Stimulated activated naive CD4-positive, alpha-beta T cell treated with Interleukin-2 at 50 U/mL for 16 hours (primary cell): ENCODE results near the gene CHST14.

Experiments
- DNase-seq: peaks from one replicate; lab custom pipeline; 2025; lab: John Stamatoyannopoulos, UW

The CHST14 gene

DNA sequence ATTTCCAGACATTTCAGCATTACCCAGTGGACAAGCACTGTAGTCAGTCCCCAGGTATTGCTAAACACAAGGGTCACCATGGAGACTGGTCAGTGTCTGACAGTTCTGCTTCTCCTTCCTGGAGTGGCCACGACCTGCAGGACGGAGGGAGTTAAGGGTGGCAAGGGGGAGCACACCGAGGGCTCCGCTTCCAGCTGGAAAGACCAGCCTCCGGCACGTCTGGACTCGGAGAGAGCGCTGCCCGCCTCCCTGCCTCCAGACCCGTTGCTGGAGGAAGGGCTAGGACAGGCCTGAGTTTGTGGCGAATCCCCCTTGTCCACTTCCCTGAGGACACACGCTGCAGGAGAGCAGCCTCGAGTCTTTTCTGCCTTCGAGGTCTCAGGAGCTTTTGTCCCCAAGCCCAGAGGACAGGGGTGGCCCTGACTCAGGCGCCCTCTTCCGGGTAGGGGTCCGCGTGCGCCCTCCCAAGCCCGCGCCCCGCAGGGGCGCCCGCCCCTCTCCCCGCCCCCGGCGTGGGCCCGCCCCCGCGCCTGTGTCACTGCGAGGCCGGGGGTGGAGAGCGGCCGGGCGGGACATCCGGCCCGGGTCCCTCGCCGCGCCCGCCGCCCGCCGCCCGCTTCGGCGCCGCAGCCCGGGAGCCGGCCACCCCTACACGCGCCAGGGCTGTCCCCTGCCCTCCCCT is at the start of gene CHST14:
Gene CHST14 (plus strand): TSS at position 562 of the 682 bp plus-strand sequence. CDS start 230 bp downstream, outside the sequence.
- DNase-seq = peak; percentile 45

DNA sequence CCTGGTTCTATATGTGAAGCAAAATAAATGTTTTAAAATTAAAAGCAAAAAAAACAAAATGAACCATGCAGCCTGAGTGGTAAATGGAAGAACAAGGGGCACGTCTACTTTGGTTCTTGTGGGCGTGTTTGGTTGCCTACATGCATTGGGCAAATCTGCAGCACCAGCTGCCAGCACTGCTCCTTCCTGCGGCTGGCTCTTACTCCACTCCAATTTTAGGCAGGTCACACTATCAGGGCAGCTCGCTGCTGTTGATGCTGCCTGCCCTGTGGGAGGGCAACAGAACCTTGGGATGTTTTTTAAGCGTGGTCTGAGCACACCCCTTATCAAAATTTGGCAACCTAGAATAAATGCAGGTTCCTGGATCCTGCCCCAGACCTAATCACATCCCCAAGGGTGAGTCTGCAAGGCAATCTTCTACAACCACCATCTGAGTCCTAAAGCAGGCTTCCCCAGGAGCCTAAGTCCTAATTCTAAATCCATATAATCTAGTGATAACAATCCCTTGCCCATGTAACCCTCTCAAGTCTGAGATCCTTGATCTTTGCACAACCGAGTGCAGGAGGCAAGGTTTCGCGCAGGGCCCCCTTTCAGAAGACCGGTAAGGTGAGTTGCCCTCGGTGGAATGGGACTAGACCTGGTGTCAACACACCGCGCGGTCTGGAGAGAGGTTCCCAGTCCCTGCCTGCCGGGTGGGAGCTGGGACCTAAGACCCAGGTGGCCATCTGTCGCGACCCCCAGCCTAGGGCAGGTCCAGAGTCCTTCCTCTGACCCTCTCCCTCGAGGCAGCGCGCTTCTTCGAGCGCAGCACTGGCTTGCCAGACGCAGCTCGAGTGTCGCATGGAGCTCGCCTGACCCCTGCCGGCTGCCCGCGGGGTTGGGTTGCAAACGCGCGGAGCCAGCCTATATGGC is 49.3 kb upstream of the CHST14 start:
- DNase-seq = peak; percentile 72

DNA sequence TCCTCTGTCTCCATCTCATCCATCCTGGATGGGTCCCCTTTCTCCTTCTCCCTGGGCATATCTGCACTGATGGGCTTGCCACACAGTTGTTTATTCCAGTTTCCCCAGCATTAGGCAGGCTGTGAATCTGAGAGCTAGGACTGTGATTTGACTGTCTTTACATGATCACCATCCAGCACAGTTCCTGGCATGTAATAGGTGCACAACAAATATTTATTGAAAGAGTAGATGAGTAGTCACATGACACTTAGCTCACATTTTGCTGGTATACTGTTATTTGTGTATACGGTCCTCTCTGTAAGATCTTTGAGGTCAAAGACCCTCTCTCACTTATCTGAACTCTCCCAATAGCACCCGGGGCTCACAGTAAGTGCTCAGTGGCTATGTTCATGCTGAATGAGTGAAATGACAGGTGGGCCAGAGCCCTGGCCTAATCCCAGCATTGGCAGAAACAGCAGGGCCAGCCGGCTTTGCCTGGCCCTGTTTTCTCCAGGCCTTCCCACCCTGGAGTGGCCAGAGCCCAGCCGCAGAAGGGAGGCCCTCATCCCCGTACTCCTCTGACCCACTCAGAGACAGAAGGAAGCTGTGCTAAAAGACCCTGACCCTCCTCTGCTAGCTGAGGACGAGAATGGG is 46.2 kb upstream of the CHST14 start:
- DNase-seq = no peak

DNA sequence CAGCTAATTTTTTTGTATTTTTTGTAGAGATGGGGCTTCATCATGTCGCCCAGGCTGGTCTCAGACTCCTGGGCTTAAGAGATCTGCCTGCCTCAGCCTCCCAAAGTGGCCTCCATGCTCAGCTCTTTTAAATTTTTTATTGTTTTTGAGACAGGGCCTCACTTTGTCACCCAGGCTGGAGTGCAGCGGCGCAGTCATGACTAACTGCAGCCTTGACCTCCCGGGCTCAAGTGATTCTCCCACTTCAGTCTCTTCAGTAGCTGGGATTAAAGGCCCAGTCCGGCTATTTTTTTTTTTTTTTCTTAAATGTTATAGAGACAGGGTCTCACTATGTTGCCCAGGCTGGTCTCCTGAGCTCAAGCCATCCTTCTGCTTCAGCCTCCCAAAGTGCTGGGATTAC is 45.1 kb upstream of the CHST14 start:
- DNase-seq = no peak

DNA sequence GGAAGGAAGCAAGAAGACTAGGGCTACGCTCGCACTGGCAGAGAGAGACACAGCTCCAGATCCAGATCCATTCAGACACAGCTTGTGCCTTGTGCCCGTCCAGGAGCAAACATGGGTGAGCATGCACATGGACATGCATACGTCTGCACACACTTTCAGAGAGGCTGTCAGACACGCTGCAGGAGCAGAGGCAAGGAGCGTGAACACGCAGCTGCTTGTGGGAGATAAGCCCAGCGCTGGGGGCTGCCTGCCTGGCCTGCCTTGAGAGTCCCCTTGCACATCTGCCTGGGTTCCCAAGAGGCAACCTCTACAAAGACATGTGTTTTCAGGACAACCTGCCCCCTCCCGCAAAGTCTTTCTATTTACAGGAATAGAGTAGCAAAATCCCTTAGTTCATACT is 43.6 kb upstream of the CHST14 start:
- DNase-seq = no peak

DNA sequence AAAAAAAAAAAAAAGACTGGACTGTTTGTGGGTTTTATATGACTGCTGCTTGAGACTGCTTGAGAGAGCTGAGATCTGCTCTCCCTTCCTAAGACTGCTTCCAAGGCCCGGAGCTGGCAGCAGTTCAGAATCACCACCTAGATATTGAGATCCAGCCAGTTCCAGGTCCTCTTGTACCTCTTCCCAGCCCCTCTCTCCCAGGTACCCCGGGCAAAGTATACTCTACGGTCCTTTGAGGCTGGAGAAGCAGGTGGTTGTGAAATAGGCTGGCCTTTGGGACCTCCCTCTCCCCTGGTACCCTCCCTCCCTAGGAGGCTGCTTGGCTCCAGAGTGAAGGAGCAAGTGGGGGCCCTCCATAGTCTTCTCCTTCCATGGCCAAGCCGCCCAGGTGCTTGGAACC is 42.6 kb upstream of the CHST14 start:
- no peak for DNase-seq

- DNase-seq = no peak
Observed at GRCh38 chr15:40429068-40429710, 41.6 kb upstream of the CHST14 start.

DNA sequence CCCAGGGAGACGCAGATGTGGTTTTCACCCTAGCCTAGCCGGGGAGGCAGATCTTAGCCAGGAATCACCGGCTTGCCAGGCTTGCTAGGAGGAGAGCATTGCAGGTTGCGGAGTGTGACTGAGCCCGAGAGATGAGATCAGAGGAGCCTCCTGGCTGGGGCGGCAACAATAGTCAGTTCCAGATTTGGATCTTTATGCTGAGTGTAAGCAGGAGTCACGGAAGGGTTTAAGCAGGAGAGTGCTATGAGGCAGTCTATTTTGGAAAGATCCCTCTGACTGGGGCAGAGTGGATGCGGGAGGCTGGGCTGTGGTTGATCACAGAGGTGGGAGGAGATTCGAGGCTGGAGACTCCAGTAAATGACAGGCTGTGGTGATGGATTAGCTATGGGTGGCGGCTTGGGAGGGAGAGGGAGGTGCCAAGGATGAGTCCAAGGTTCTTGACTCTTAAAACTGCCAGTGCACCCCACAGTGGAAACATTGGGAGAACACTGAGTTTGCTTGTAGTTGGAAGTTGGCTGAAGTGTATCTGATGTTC is 40.4 kb upstream of the CHST14 start:
- no peak for DNase-seq

DNA sequence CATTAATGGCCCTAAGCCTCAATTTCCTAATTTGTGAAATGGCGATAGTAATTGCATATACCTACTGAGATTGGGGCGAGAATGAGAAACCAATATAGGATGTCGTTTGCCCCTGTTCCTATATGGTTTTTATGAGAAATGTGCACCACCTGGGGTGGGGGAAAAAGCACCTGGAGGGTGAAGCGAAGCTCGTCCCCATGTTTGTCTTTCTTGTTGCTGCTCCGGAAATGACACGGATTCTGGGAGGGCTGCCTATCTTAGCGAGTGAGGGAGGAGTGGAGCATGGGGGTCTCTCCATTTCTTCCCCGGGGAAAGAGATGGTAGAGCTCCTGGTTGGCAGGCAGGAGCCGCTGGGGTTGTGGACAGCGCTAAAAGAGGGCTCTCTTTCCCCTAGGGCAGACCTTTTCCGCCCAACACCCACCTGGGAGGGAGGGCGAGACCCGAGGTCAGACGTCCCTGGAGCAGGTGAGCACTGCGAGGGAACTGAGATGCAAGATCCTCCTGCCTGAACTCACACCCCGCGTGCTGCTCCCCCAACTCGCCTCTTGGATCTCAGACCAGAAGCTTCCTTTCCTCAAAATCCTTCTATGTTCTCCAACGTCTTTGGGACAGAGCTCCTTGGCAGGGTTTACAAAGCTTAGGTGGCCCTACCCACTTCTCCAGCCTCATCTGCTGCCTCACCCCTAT is 35.6 kb upstream of the CHST14 start:
- DNase-seq = no peak

DNA sequence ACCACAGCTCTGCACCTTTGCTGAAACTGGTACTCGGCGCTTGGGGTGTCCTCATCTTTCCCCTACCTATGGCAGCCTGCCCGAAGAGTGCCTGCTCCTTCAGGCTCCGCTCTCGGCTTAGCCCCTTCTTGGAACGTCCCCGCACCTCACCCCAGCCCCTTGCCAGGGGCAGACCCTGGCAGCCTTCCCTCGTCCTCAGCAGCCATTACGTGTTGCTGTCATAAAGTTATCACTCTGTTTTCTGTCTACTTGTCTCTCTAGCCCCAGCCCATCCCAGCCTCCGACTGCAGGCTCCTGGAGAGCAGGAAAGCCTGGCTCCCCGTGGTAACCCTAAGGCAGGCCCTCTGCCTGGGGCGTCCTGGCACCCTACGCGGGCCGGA is 35.1 kb upstream of the CHST14 start:
- DNase-seq = no peak

- DNase-seq = no peak
Observed at GRCh38 chr15:40436116-40436891, 34.5 kb upstream of the CHST14 start.

DNA sequence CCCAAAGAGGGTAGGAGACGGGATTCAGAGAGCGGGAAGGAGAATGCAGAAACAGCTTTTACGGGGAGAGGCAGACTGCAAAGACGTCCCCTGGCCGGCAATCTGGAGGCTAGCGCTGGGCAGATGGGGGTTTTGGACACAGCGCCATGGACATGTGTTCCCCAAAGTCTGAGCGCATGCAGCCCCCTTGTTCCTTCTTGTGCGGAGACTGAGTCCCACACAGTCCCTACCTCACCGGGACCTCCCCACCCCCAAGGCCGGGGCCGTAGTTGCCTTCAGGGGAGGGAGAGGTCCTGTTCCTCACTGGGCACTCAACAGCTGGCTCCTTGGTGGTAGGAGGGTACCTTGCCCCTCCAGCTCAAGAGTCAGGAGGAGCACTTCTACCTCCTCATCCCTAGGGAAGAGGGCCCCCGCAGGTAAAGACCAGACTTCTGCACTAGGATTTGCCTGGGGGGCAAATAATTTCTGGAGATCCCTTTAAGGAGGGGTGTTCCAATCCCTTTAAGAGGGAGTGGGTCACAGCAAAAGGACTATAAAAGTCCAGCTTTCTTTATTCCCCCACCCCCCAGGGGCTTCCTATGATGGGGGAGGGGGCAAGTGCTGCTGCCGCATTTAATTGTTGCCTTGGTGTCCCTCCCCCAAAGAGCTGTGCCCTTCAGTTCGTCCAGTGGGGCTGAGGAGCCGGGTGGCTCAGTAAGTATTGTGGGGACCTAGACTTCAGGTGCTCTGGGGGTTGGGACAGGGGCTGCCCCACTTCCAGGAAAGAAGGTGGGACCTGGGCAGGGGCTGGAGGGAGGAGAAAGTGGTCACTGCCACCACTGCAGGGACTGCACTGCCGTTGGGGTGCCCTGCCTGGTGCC is 33.7 kb upstream of the CHST14 start:
- DNase-seq = no peak

DNA sequence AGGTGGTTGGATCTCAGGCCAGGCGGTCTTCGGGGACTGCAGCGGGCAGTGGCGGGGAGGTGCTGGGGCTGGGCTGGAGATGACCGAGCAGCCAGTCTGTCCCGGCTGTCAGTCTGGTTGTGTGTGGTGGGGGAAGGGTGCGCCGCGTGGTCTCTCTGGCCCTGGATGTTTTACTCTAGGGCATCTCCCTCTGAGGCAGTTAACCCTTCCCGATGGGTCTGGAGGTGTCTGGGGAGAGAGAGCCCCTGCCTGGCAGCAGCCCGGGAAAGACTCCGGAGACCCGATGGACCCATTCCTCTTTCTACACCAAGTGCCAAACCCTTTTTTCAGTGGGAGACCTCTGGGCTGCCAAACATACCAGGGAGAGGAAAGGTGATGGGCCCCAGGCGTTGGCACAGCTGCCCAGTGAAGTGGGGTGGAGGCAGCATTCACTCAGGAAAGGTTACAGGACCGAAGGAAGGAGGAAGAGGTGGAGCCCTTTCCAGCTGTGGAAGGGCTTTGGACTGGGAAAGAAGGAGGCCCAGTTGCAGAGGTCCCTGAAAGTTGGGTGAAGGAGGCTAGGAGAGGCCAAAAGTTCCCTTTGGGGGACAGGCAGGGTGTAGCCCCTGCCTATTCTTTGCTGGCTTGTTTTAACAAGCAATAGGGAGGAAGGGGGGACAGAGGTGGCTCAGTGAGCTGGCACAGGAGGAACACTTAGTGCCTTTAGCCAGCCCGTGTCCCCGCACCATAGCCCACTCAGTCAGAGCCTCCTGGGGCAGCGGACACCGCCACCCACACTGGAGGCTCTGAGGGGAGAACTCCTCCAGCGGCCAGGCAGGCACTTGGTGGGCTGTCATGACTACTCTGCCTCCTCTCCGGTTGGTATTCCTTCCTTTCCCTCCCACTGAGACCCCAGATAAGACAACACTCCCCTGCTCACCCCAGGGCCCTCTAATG is 32.8 kb upstream of the CHST14 start:
- no peak for DNase-seq

DNA sequence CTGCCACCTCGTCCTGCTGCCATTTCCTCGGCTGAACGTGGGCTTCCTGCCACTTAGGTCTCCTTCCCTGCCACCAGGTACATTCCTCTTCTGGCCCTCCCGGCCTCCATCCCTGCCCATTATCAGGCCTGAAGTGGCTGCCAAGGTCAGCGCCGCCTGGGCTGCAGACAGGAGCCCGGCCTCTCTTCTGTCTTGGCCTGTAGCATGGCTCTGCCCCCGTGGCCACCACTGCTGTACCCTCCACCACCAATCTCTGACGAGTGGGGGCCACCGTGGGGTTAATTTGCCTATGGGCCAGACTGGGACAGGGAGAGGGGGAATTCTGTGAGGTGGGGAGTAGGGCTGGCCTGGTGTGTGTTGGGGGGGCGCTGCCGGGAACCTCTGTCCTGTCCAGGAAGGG is 32.1 kb upstream of the CHST14 start:
- DNase-seq = no peak

- DNase-seq = no peak
Observed at GRCh38 chr15:40439461-40439959, 31.3 kb upstream of the CHST14 start.

- DNase-seq = peak; percentile 21
Observed at GRCh38 chr15:40439960-40440742, 30.6 kb upstream of the CHST14 start.

GRCh38 chr15:40440743-40441564 is 29.8 kb upstream of the CHST14 start, which contains the start of gene BAHD1:
TSS of gene BAHD1 (plus strand) at chr15:40440953. CDS start at chr15:40458465, 17,512 bp downstream.
- peak; percentile 94 for DNase-seq
